Thoracic aorta (tissue), 2 donors: Measurements from ENCODE around the gene MEI1. TPM values are rescaled to one million over a fixed set of nuclear protein-coding genes. Genes with fewer than 3 reads are reported as not detected.
A peak's percentile ranks its signal among the peaks of the same experiment; 100 is the strongest.

Experiments
- ATAC-seq: fragments of 150-250 bp; one replicate; pipeline ENCODE4 v1.8.0; 2017; ENCODE audit warnings: low read depth; ENCODE audit not compliant: insufficient number of reproducible peaks, low FRiP score
- DNase-seq: peaks from one replicate; pipeline ENCODE4 v3.0.0-alpha.2; 2020; ENCODE audit warnings: low spot score
- H3K27ac ChIP-seq, 2 donors: fragments of 200-600 bp; sonication (generic); 1 replicate in 1 of 2; 2 replicates in 1 of 2; pipeline ENCODE4 v1.5.1; 2016; ENCODE audit warnings: mild to moderate bottlenecking in 2 of 2, moderate library complexity in 2 of 2
- H3K27me3 ChIP-seq: fragments of 200-600 bp; sonication (generic); replicated peaks from 2 replicates; pipeline ENCODE4 v1.6.0; 2016; ENCODE audit warnings: mild to moderate bottlenecking; ENCODE audit not compliant: insufficient read depth
- H3K36me3 ChIP-seq: fragments of 200-600 bp; sonication (generic); one replicate; pipeline ENCODE4 v1.5.1; 2016
- H3K4me1 ChIP-seq, 2 donors: fragments of 200-600 bp; sonication (generic); 1 replicate in 1 of 2; 2 replicates in 1 of 2; pipeline versions ENCODE4 v1.5.1 to v1.6.0; 2016; ENCODE audit warnings: low read depth in 2 of 2, mild to moderate bottlenecking in 1 of 2; ENCODE audit not compliant: control insufficient read depth in 1 of 2
- H3K4me3 ChIP-seq: fragments of 200-600 bp; sonication (generic); 2 replicates; pipeline ENCODE4 v1.5.1; 2016; ENCODE audit warnings: mild to moderate bottlenecking
- H3K9me3 ChIP-seq: fragments of 200-600 bp; sonication (generic); 2 replicates; pipeline ENCODE4 v1.5.1; 2016
- CTCF ChIP-seq: fragments of 200-600 bp; sonication (generic); IDR thresholded peaks from one replicate; pipeline ENCODE4 v1.5.1; 2019; ENCODE audit warnings: antibody characterized with exemption
- total RNA-seq, 2 donors: library from RNA; depleted of rRNA; stranded (reverse); fragments of >200 nt; gene quantifications; one replicate each; pipeline versions ENCODE4 v1.1.0 to v1.2.3, GENCODE V29; 2016

The MEI1 gene
- total RNA-seq: 1 to 10 TPM; 1.8 to 3.8 TPM

GRCh38 chr22:41699264-41700107, at the start of gene MEI1:
Gene MEI1 (plus strand): TSS chr22:41699503. CDS start chr22:41699539, 36 bp downstream.
- Histone ChIP-seq H3K4me1 (peaks cover 3 to 20% of the 10 kb centered on the region in 2 donors), H3K9me3 (no peaks in the 10 kb centered on the region), H3K36me3 (no peaks in the 10 kb centered on the region), H3K27me3 (no peaks in the 10 kb centered on the region), H3K27ac (no peak within 1 kb of the TSS), H3K4me3 (peak within 1 kb of the TSS; percentile 55)
- no peak for TF ChIP-seq CTCF
- DNase-seq (peak; percentile 28), ATAC-seq (no peak)

GRCh38 chr22:41650229-41650628, 49.1 kb upstream of the MEI1 start:
- ATAC-seq (no peak), DNase-seq (no peak)
- H3K9me3 ChIP-seq: no peaks in the 10 kb centered on the region
- peaks cover 82% of the 10 kb centered on the region for H3K36me3 ChIP-seq
- H3K4me1 ChIP-seq: no peaks in the 10 kb centered on the region
- H3K27ac ChIP-seq: no peak overlapping the region
- H3K27me3 ChIP-seq: no peaks in the 10 kb centered on the region
- H3K4me3 ChIP-seq: no peak overlapping the region
- no peak for TF ChIP-seq CTCF

GRCh38 chr22:41650821-41651220, 48.5 kb upstream of the MEI1 start:
- Histone ChIP-seq H3K4me3 (no peak overlapping the region), H3K27ac (no peak overlapping the region), H3K36me3 (peaks cover 81% of the 10 kb centered on the region), H3K27me3 (no peaks in the 10 kb centered on the region), H3K4me1 (no peaks in the 10 kb centered on the region), H3K9me3 (no peaks in the 10 kb centered on the region)
- DNase-seq: no peak
- ATAC-seq: no peak
- TF ChIP-seq CTCF: no peak

GRCh38 chr22:41654322-41654721, 45.0 kb upstream of the MEI1 start:
- no peak for DNase-seq
- Histone ChIP-seq H3K4me1 (no peaks in the 10 kb centered on the region), H3K27ac (no peak overlapping the region), H3K27me3 (no peaks in the 10 kb centered on the region), H3K9me3 (no peaks in the 10 kb centered on the region), H3K36me3 (peaks cover 83% of the 10 kb centered on the region), H3K4me3 (no peak overlapping the region)
- no peak for ATAC-seq
- TF ChIP-seq CTCF: no peak

- DNase-seq (no peak), ATAC-seq (no peak)
- H3K9me3 ChIP-seq: no peaks in the 10 kb centered on the region
- no peak overlapping the region for H3K27ac ChIP-seq
- no peaks in the 10 kb centered on the region for H3K4me1 ChIP-seq
- no peak overlapping the region for H3K4me3 ChIP-seq
- no peak for TF ChIP-seq CTCF
- no peaks in the 10 kb centered on the region for H3K27me3 ChIP-seq
- peaks cover 90% of the 10 kb centered on the region for H3K36me3 ChIP-seq
Observed at GRCh38 chr22:41656556-41656955, 42.7 kb upstream of the MEI1 start.
